GM21825 (cell line): ENCODE results near the gene PTGDS.
"Not testable (repeated sequence)": the region's sequence is repeated elsewhere in the genome, so short reads cannot be mapped to it uniquely, and the experiment has no call there.

Source experiments
- ATAC-seq: cut with Tn5 transposase; IDR thresholded peaks from one replicate; pipeline ENCODE4 v1.9.1; 2021; ENCODE audit warnings: mild to moderate bottlenecking, moderate library complexity; ENCODE audit not compliant: unreplicated experiment

Gene PTGDS

DNA sequence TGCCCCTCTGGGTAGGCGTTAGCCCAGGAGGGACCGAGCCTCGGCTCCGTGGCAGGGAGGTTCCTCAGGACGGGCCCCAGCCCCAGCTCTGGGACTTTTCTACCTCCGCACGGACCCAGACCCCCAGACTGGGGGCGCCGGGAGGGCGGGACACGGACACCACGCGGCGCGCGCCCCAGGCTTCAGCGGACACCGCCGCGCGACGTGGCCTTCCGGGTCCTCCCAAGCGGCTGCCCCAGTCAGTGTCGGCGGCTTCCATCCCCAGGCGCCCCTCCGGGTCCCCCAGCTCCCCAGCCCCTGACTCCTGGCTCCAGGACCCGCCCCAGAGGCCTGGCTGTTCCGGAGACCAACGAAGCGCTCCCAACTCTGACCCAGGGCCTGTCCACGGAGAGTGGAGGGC is 8.5 kb downstream of the PTGDS start:
- ATAC-seq: no peak

DNA sequence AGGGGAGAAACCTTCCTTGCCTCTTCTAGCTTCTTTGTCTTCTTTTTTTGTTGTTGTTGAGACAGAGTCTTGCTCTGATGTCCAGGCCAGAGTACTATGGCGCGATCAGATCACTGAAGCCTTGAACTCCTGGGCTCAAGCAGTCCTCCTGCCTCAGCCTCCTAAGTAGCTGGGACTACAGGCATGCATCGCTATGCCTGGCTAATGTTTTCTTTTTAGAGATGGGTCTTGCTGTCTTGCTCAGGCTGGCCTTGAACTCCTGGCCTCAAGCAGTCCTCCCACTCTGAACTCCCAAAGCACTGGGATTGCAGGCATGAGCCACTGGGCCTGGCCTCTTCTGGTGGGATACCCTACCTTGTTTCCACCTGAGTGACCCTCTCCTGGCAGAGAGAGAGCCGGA is 11.6 kb downstream of the PTGDS start:
- ATAC-seq: no peak

DNA sequence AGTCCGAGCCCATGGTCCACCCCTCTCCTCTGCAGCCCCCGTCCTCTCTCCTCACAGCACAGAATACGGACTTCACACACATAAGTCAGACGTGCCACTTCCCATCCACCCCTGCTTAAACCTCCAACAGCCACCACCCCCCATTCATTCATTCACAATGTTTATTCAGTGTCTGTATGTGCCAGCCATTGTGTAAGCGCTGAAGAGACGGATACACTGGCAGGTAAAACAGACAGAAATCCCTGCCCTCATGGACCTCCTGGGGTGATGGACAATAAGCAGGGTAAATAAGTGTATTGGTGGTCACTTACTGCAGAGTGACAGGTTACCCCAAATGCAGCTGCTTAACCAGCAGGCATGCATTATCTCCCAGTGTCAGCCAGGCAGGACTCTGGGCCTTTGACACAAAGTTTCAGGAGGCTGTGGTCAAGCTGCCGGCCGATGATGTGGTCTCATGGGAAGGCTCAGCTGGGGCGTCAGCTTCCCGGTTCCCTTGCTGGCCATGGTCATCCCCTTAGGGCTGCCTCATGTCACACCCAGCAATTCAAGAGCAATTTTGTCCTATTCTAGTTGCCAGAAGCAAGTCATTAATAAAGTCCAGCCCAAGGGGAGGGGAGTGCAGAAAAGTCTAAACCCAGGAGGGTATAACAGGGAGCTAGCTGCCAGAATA is 13.1 kb downstream of the PTGDS start:
- no peak for ATAC-seq

DNA sequence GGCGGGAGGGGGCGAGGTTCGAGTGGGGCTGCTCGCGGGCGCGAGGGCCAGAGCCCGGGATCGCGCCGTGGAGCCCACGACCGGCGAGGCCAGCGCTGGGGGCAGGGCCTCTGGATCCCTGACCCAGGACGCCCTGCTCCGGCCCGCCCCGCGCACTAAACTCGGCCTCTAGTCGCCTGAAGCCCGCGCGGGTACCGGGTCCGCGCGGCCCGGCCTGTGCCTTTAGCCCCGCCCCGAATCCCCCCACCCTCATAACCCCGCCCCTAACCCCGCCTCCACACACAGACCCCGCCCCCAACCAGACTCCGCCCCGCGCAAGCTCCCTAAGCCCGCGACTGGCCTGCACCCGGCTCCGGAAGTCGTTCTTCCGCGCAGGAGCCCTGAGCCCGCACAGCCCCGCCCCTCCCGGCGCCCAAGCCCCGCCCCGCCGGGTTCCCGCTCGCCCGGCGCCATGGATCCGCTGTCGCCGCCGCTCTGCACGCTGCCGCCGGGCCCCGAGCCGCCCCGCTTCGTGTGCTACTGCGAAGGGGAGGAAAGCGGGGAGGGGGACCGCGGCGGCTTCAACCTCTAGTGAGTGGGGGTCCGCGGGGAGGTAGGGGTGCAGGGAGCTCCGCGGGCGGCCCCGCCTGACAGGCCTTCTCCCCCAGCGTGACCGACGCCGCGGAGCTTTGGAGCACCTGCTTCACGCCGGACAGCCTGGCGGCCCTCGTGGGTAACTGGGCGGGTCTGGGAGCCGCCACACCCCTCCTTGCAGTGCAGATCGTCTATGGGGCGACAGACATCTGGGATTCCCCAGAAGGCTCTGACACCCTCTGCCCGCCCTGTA is 14.9 kb downstream of the PTGDS start, which contains the start of gene PAXX:
Gene PAXX (plus strand): TSS at position 430 of the 826 bp plus-strand sequence. CDS start 22 bp downstream, at position 452.
- peak; percentile 85 for ATAC-seq

DNA sequence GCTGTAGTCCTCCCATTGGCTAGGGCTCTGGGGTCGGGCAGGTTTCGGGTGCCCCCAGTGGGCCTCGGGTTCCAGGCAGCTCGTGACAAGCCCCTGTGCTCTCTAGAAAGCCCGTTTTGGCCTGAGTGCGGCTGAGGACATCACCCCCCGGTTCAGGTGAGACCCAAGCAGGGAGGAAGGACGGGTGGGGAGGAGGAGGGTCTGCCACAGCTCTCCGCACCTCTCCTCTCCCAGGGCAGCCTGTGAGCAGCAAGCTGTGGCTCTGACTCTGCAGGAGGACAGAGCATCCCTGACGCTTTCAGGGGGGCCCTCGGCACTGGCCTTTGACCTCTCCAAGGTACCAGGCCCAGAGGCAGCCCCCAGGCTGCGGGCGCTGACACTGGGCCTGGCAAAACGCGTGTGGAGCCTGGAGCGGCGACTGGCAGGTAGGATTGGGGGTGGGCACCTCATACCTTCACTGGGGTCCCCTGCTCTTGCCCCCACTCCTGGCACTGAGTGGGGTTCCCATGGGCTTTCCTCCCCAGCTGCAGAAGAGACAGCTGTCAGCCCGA is 15.6 kb downstream of the PTGDS start:
- no peak for ATAC-seq

DNA sequence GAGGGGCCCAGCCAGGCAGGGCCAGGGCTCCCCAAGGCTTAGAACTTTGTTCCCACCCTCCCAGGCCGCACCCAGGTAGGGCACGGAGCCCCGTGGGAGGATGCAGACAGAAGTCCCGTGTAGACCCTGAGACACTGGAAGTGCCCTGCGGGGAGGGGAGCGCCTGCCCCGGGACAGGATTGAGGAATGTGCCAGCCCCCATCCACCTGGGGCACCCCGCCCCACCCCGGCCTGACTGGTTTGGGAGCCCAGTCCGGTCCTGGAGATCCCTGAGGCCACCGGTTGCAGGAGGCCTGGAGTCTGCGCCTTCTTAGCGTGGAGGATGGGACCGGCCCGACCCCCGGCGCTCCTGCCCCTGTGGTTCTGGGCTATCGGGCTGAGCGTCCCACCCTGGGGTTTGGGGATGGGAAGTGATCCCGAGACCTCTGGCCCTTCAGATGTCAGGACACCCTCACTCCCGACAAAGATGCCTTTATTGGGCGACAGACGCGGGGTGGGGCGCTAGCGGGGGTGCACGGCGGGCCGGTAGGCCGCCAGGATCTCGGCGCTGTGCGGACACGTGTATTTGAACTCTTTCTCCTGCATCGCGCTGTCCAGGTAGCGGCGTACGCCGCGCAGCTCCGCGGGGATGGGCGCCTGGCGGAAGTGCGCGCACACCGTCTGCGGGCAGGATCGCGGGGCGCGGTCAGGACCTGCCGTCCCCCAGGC is 17.0 kb downstream of the PTGDS start:
- ATAC-seq: no peak

DNA sequence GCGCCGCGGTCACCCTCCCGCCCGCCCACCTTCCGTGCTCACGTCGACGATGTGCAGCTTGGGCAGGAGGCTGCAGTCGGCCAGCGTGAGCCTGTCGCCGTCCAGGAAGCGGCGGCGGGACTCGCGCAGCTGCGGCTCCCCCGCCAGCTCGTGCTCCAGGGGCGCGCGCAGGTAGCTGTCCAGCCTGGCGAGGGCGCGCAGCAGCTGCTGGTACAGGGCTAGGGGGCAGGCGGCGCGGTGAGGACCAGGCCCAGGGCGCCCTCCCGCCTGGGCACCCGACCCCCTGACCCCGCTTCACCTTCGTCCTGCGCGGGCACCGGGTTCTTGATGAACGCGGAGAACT is 17.6 kb downstream of the PTGDS start:
- no peak for ATAC-seq

DNA sequence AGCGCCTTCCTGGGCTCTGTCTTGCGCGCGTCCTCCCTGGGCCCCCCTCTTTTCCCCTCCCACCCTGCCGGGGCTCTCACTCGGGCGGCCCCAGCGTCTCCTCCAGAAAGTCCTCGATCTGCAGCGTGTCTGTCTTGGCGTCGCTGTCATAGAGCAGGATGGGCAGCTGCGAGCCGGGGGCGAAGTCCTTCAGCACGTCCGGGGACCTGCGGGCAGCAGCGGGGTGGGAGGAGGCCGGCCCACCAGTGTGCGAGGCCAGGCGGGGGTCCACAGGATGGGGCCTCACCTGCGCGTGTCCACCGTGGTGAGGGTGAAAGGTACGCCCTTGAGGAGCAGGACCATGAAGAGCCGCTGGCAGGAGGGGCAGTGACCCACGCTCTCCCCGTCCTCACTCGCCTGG is 18.1 kb downstream of the PTGDS start:
- no peak for ATAC-seq

DNA sequence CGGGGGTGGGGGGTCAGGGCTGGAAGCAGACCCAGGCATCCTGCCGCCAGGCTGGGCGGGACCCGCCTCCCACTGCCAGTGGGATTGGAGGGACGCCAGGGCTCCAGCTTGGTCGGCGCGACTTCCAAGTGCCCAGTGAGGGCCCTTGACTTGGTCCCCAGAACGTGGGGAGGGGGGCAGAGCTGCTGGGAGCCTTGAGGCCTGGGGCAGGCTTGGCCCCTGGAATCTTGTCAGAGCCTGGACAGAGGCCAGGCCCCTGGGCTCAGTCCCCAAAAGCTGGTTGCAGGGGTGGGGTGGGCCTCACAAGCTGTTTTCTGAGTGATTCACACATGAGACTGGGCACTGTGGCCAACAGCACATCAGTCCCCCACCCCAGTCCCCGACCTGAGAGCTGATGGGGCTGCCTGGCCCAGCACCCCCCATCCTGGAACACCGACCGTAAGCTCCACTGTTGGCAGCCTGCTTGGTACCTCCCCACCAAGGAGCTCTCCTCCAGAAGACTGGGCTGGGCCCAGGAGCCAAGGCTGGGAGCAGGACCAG is 18.5 kb downstream of the PTGDS start:
- ATAC-seq: no peak

DNA sequence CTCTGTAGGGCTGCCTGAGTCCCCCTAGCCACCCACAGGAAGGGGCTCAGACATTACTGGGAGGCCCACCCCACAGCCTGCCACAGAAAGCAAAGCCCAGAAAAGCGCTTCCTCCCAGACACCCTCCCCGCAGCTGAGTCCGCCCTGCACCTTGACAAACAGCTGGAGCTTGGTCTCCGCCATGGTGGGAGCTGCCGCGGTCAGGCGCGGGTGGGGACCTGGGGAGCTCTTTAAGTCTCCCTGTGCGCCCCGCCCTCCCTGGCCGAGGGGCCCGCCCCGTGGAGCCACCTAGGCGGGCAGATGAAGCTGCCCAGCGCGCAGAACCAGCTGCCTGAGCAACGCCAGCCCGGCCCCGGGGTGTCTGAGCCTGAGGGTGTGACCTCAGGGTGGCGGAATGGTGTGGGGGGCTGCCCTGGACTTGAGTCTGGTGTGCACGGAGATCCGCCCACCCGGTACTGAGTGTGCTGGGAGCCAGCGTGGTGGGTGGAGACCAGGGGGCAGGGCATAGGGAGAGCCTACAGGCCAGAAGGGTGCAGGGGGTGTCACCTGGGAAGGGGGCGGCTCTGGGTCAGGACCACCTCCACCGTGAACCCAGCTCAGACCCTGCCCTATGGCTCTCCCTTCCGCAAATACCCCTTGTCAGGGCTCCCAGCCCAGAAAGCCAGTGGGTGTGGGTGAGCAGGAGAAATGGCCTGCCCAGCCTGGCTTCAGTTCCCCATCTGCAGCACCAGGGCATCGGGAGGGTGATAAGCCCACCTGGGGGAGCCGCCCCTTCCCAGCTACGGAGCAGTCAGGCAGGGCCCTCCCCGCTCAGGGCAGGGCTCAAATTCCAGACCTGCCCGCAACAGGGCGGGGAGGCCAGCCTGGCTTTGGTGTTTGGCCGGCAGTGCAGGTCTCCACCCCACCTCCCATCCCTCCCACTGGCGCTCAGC is 19.3 kb downstream of the PTGDS start, which contains the start of gene CLIC3:
Gene CLIC3 (minus strand): TSS at position 208 of the 932 bp plus-strand sequence. CDS start 25 bp downstream, at position 183.
- no peak for ATAC-seq

DNA sequence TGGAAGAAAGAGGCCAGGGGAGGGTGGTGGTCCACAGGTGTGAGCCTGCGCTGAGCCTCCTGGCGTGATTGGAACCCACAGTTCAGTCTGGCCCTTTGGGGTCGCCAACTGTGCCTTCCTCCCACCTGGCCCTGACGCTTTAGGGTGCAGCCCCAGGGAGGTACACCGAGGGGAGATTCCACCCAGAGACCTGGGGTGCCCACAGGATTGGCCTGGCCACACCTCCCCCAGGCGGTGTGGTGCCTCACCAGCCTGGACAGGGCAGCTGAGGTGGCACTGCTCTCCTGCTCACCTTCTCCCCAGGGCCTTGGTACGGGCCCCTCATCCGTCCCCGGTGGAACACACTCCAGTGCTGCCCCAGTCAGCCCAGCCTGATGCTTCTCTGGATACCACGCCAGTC is 20.1 kb downstream of the PTGDS start:
- ATAC-seq: no peak

DNA sequence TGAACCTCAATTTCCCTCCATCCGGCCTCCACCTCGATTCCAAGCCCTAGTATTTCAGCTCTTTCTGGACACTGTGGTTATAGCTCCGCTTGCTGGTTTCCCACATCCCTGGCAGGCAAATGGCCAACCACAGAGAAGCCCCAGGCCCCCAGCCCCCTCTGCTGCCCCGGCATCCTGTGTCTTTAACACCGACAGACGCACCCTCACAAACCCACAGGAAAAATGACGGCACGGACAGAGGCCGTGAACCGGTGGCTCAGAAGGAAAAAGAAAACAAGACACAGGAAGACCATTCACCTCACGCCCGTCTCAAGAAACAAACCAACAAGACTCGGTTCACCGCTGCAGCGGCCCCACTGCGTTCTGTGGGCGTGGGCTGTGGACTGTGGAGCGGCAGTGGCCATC is 20.5 kb downstream of the PTGDS start:
- ATAC-seq: no peak

DNA sequence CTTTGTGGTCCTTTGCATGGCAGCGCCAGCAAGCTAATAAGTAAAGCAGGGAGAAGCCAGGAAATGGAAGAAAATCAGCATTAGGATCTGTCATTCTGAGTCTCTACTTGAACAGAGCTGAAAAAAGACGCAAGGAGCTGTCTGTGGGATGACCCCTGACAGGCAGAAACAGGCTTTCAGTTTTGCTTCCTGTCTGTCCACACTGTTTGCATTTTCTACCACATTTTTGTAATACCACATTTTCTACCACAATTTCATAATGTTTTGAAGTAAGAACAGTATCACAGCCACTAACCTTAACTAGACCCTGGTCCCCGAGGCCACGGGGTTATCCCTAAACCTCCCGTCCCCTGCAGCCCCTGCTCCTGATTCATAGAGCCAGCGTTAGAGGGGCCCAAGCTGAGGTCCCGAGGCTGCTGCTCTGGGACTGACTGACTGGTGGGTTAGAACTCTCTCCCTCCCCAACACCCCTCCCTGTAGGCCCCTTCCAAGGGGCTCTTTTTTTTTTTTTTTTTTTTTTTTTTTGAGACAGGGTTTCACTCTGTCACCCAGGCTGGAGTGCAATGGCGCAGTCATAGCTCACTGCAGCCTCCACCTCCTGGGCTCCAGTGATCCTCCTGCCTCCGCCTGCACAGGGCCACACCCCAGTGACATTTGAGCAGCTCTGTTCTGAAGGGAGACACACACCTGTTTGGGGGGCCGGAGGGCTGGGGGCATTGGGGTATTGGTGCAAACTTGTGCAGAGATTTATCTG is 23.1 kb downstream of the PTGDS start:
- ATAC-seq: peak; percentile 60

DNA sequence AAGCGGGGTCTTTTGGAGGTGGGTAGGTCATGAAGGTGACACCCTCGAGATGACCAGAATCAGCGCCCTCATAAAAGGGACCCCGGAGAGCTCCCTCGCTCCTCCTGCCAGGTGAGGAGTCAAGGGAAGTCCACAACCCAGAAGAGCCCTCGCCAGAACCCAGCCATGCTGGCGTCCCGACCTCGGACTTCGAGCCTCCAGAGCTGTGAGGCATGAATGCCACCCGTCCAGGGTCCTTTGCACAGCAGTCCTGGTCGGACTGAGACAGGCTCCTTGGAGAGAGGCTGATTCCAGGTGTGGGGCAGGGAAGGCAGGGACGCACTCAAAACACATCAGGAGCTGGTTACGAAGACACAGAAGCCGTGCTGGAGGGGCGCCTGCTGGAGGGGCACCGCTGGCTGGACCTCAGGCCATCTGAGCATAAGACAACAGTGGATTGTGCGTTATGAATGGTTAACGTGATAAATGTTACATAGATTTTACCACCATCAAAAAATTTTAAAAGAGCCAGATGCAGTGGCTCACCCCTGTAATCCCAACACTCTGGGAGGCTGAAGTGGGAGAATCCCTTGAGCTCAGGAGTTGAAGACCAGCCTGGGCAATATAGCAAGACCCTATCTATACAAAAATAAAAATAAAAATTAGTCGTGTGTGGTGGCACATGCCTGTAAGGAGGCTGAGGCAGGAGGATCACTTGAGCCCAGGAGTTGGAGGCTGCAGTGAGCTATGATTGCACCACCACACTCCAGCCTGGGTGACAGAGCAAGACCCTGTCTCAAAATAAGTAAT is 24.7 kb downstream of the PTGDS start:
- ATAC-seq: no peak

DNA sequence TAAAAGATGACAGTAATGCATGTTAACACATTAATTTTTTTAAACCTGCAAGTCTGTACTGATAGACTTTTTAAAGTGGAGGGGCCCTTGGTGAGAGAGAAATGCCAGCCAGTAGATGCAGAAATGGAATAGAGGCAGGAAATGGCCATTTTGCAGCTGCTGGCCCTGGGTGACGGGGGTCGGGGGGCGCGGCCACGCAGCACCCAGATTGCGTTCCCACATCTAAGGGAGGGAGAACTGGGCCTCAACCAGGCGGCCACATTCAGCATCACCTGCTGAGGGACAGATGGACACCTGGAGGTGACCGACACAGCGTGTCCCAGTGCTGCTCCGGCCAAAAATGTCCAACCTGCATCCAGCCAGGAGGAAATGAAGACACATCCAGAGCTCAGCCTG is 25.3 kb downstream of the PTGDS start:
- no peak for ATAC-seq

DNA sequence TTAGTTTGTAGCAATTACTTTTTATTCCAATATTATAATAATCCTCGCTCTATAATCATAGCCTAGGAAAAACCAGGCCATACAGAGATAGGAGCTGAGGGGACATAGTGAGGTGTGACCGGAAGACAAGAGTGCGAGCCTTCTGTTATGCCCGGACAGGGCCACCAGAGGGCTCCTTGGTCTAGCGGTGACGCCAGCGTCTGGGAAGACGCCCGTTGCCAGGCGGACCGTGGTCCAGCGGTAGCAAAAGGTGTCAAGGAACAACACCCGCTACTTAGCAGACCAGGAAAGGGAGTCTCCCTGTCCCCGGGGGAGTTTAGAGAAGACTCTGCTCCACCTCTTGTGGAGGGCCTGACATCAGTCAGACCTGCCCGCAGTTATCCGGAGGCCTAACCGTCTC is 27.0 kb downstream of the PTGDS start:
- ATAC-seq: not testable (repeated sequence)

DNA sequence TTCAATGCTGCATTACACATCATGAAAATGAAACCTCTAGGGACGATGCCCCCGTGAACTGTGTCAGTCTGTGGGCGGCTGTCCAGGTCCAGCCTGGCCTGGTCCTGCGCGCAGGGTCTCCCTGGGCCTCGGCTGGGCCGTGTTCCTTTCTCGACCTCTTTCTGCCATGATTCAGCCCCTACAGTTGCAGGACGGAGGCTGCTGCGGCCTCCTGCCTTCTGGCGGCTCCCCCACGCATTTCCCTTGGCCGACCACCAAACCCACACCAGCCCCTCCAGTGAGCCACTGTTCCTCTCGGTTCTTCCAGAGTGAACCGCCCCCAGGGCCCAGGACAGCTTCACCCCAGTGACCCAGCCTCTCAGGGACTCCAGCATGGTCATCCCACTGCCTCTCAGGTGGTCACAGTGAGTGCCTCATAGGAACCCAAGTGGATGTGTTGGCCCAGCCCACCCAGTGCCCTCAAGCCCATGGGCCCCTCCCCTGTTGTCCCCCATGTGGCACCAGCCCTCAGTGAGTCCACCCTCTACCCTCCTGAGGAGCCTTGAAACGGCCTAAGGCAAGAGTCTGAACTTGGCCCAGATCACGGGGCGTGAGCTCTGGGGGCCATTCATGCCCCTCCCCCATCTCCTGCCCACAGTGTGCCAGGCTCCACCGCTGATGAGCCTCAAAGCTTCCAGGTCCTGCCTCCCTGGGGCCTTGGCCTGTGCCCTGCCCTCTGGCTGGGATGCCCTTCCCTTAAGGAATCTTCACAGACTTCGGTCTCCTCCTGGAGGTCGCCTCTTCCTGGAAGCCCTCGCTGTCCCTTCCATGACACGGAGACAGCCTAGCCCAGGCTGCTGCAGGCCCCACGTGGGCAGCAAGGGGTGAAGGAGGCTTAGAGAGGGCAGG is 29.1 kb downstream of the PTGDS start:
- no peak for ATAC-seq
